ENCODE results near the gene SPATA24. TPM values are rescaled to one million over a fixed set of nuclear protein-coding genes. Genes with fewer than 3 reads are reported as not detected.
"Not testable (repeated sequence)": the region's sequence is repeated elsewhere in the genome, so short reads cannot be mapped to it uniquely, and the experiment has no call there.

The SPATA24 gene
- total RNA-seq, 1 donor from 2014 or later = 6.9 TPM

GRCh38 chr5:139383993-139384590 lies 19.8 kb downstream of the SPATA24 start:
- no peak for DNase-seq (ENCODE audit: low read depth)

GRCh38 chr5:139383275-139383992 lies 20.5 kb downstream of the SPATA24 start, which contains the start of gene SLC23A1:
Gene SLC23A1 (minus strand): TSS chr5:139383297. CDS start chr5:139383253, 44 bp downstream.
- peak; percentile 84 for DNase-seq (ENCODE audit: low read depth)

- DNase-seq (ENCODE audit: low read depth) = no peak
These were observed 21.1 kb downstream of the SPATA24 start for GRCh38 chr5:139382807-139383206.

DNA sequence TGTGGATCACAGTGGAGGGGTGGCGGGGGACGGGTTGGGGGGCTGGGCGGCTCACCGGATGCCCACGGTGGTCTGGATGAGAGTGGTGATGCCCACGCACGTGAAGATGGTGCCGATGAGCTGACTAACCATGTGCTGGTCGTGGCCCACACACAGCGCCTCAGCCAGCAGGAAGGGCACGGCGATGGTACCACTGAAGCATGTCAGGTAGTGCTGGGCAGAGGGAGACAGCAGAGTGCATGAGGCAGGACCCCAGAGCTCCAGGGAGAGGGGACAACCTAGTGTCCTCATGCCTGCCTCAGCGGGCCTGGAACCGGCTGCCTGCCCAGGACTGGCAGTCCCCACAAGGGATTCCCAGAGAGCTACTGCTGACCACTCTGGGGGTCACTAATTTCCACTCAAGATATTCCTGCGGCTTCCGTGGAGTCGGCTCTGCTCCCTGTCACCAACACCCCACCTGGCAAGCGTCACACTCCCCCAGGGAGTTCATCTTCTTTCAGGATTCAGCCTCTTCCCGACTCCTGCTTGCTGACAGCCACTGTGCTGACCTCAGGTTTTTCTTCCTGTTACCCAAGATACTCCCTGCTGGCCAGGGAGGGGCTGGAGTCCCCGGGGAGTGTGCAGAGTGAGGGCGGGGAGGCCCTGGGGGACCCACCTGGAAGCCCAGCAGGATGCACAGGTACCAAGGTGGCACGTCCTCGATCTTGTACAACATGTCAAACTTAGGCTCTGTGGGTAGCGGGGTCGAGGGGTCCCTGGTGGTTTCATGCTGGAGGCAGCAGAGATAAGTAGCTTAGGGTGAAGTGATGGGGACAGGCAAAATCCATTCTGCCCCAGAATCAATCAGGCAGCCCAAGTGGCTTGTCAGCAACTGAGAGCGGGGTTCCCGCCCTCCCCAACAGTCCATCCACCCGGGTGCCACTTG lies 21.8 kb downstream of the SPATA24 start:
- DNase-seq (ENCODE audit: low read depth) = no peak

DNA sequence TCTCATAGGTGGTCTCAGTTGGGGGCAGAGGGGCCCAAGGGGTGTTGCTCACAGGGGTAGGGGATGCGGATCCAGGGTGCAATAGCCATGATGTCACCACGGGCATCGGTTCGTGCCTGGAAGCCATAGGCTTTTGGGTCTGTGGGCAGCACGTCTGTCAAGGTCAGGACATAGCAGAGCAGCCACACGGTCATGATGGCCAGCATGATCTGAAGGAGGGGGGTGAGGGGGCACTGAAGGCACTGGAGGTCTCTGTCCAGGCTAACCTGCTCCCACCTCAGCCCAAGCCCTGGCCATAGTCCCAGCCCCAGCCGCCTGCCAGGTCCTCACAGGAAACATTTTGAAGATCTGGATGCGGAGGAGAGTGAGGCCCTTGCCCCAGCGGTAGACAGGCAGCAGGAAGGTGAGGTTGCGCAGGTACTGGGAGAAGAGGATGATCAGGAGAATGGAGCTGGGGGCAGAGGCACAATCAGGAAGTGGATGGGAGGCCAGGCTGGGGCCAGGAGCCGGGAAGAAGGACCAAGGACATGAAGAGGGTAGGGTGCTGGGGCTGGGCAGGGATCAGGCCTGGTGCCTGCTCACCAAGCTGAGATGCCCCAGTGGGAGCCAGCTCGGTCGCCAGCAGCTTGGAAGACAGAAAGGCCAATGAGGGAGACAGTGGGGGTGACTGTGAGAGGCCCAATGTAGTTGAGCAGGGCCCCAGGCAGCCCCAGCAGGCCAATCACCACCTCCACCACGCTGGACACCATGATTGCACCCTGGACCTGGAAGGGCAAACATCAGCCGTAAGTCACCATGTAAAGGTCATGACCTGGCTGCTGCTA lies 24.1 kb downstream of the SPATA24 start:
- no peak for DNase-seq (ENCODE audit: low read depth)

- DNase-seq (ENCODE audit: low read depth) = no peak
These were observed 24.9 kb downstream of the SPATA24 start for GRCh38 chr5:139378941-139379361.

GRCh38 chr5:139378101-139378825 lies 25.6 kb downstream of the SPATA24 start:
- no peak for DNase-seq (ENCODE audit: low read depth)

- no peak for DNase-seq (ENCODE audit: low read depth)
These were observed 26.7 kb downstream of the SPATA24 start for GRCh38 chr5:139377226-139377625.

GRCh38 chr5:139376364-139376763 lies 27.5 kb downstream of the SPATA24 start:
- no peak for DNase-seq (ENCODE audit: low read depth)

- no peak for DNase-seq (ENCODE audit: low read depth)
These were observed 29.0 kb downstream of the SPATA24 start for GRCh38 chr5:139374909-139375308.

- no peak for DNase-seq (ENCODE audit: low read depth)
These were observed 32.1 kb downstream of the SPATA24 start for GRCh38 chr5:139371482-139372435.

DNA sequence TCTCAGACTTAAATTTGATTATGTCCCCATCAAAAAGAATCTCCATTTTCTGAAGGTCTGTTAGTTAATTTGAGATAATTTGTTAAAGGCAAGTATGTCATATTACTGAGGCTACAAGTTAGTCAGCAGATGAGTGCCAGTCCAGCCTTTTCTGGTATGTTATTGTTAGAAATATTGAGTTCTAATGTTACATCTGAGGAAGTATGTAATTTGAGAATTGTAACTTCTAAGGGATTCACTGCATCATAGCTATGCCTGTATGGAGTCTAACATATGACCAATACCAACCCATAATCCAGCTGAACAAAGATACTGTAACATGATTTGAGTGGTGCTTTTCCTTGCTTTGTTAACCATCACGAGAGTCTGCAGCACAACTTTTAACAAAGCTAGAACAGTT lies 34.7 kb downstream of the SPATA24 start:
- no peak for DNase-seq (ENCODE audit: low read depth)

DNA sequence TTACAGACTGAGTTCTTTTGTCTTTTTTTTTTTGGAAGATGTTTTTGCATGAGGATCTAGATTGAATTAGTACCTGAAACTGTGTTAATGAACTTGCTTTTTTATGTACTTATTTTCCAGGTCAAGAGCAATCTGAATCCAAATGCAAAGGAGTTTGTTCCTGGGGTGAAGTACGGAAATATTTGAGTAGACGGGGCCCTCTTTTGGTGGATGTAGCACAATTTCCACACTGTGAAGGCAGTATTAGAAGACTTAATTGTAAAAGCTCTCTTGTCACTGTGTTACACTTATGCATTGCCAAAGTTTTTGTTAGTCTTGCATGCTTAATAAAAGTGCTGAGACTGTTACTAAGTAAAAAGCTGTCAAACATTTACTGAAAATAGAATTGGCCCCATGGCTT lies 35.3 kb downstream of the SPATA24 start:
- DNase-seq (ENCODE audit: low read depth) = no peak

- no peak for DNase-seq (ENCODE audit: low read depth)
These were observed 39.4 kb downstream of the SPATA24 start for GRCh38 chr5:139364466-139364865.

GRCh38 chr5:139363937-139364336 lies 40.0 kb downstream of the SPATA24 start:
- peak; percentile 22 for DNase-seq (ENCODE audit: low read depth)

- DNase-seq (ENCODE audit: low read depth) = no peak
These were observed 42.0 kb downstream of the SPATA24 start for GRCh38 chr5:139361835-139362429.

DNA sequence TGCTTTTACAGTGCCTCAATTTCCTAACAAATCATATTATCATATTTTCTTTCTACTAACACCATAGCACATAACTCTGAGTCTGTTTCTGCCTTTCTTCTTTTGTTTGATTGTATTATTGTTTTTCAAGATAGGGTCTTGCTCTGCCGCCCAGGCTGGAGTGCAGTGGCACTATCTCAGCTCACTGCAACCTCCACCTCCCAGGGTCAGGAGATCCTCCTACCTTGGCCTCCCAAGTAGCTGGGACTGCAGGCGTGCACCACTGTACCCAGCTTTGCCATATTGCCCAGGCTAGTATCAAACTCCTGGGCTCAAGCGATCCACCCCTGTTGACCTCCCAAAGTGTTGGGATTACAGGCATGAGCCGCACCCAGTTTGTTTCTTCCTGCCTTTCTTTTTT lies 43.5 kb downstream of the SPATA24 start:
- DNase-seq (ENCODE audit: low read depth) = no peak

GRCh38 chr5:139358064-139358463 lies 45.8 kb downstream of the SPATA24 start:
- no peak for DNase-seq (ENCODE audit: low read depth)

DNA sequence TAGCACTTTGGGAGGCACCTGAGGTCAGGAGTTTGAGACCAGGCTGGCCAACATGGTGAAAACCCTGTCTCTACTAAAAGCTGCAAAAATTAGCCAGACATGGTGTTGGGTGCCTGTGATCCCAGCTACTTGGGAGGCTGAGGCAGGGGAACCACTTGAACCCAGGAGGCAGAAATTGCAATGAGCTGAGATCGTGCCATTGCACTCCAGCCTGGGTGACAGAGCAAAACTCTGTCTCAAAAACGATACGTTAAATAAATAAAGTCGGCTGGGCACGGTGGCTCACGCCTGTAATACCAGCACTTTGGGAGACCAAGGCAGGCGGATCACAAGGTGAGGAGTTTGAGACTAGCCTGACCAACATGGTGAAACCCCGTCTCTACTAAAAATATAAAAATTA lies 48.0 kb downstream of the SPATA24 start:
- DNase-seq (ENCODE audit: low read depth) = not testable (repeated sequence)

Data from renal cortical epithelial cell (primary cell).